Measurements from ENCODE around the gene UNC119B.

UNC119B gene

GRCh38 chr12:120684523-120684932, 25.7 kb upstream of the UNC119B start:
- no peak overlapping the region; the same call in 1 of the 2 replicates for H3K27ac ChIP-seq
- TF ChIP-seq CTCF (conservative IDR thresholded peaks at IDR 0.05) = no peak
- TF ChIP-seq ZFX (IDR thresholded peaks at IDR 0.05) = no peak

GRCh38 chr12:120685522-120685921, 24.7 kb upstream of the UNC119B start:
- no peak for TF ChIP-seq ZFX (IDR thresholded peaks at IDR 0.05)
- H3K27ac ChIP-seq = no peak overlapping the region; the same call in 1 of the 2 replicates

DNA sequence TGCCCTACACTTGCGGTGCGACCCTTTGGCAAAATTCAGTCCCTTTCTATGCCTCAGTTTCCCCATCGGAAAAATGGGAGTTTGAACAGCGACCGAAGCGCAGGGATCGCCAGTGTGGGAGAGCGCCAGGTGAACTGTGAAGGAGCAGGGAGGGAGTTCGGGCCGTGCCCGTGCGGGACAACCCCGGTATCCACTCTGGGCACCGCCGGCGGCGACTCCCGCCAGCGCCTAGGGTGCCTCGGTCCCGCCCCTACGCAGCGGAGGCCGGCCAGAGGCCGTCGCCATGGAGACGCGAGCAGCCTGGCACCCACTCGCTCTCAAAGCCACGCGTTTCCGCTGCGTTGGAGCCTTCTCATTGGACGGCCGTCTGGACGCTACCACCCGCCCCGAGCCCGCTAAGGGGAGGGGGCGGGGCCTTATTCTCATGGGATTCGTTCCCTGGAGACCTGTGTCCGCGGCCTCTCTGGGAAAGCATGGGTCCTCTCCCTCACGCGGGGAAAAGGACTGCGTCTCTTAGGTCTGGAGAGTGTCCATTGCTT, 24.0 kb upstream of the UNC119B start:
- TF ChIP-seq ZFX (IDR thresholded peaks at IDR 0.05) (no peak), CTCF (conservative IDR thresholded peaks at IDR 0.05) (no peak)
- H3K27ac ChIP-seq = peak overlapping the region; percentile 91

- TF ChIP-seq ZFX (IDR thresholded peaks at IDR 0.05) (peak; percentile 72), CTCF (conservative IDR thresholded peaks at IDR 0.05) (no peak)
- H3K27ac ChIP-seq = peak within 1 kb of the TSS; percentile 91
Measured at GRCh38 chr12:120686690-120687577, 23.3 kb upstream of the UNC119B start, which contains the start of gene MLEC. Gene MLEC (plus strand): TSS chr12:120687149. CDS start chr12:120687297, 148 bp downstream.

- peak overlapping the region; percentile 91 for H3K27ac ChIP-seq
- no peak for TF ChIP-seq CTCF (conservative IDR thresholded peaks at IDR 0.05)
- TF ChIP-seq ZFX (IDR thresholded peaks at IDR 0.05) = peak; percentile 61; the same call in 1 of the 2 replicates
Measured at GRCh38 chr12:120687578-120688289, 22.5 kb upstream of the UNC119B start.

DNA sequence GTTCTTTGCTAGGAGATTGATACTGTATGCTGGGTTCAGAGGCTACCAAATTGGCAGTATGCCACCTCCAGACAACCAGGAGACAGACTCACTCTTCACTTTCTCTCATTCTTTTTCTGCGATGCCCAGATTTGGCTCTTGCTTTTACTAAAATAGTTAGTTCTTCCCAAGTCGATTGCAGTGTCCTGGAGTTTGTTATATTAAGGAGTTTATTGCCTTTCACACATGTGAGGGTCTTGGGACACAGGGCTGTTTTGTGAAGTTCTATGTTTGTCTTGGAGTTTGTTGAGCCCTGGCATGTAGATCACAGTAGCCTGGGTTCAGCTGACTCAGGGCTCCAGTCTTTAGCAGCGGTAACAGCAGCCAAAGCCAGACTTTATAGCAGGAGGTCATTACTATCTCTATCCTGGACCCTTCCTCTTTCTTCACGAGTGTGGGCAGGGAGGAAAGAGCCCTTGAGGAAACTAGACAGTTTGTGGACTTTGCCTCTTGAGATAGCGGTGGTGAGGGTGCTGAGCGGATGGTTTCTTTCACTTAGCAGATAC, 21.7 kb upstream of the UNC119B start:
- TF ChIP-seq CTCF (conservative IDR thresholded peaks at IDR 0.05) (no peak), ZFX (IDR thresholded peaks at IDR 0.05) (no peak)
- H3K27ac ChIP-seq = peak overlapping the region; percentile 91

DNA sequence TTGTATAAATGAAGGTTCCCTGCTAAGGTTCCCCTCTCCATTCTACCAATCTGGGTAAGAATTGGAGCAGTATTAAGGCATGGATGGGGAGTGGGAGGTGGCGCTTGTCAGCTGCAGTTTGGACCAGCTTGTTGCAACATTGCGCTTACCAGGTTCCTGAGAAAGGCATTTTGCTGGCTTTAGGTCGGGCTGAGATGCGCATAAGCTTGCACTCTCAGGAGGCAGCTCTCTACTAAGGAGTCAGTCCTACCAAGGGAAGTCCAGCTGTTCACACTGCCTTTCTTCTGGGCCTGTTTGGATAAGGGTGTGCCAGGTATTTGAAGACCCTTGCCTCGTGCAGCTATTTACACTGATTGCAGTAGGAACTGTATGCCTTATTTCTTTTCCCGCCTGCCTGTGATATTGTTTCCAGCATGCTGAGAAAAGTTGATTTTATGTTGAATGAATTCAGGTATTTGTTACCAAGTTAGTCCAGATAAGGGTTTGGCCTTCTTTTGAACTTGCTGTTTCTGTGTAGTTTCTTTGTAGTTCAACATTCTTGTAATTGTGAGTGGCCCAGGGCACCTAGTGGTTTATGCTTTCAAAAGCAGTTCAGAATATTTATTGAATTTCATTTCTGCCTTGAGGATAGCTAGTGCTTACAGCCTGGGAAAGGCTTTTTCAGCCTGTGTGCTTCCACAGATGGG, 20.7 kb upstream of the UNC119B start:
- H3K27ac ChIP-seq = peak overlapping the region; percentile 91
- TF ChIP-seq ZFX (IDR thresholded peaks at IDR 0.05) = no peak
